Measurements from ENCODE around the gene ZNF618.

- TF ChIP-seq POLR2A (IDR thresholded peaks at IDR 0.05; ENCODE audit: low read depth, low read length) (no peak), TAF1 (IDR thresholded peaks at IDR 0.05; ENCODE audit: borderline replicate concordance, low read depth, low read length) (no peak)
Observed at GRCh38 chr9:113969343-113969742, 93.2 kb downstream of the ZNF618 start.

All from GM12892 (cell line).